ENCODE results near the gene PSAP.

PSAP gene

DNA sequence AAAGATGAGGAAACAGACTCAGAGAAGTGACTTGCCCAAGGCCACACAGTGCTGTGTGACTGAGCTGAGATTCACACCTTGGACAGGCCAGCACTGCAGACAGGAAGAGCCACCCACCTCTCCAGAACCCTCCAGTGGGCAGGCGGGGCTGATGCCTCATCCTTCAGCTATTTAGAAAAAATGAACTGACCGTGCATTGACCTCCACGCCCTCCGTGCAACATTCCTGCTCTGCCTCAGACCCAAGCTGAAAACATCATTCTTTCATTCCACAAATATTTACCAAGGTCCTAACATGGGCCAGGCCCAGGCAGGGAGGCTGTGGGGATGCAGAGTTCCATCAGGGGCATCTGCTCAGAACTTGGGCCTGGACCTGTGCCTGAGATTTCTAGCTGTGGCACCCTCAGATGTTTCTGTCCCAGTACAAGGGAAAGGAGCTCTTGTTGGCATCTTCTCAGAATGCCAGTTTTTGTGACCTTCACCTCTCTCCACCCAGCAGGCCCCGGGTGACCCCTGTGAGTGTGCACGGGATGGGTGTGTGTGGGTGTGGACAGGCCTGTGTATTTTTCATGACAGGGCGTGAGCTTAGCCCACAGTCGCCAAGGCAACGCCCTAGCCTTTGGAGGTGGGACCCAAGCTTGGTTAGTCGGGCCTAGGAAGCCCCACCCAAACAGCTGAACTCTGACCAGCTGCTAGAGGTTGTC, 84.2 kb downstream of the PSAP start:
- DNase-seq (ENCODE audit: low read depth), result no peak
